Activated T-helper 9 cell treated with anti-CD3 and anti-CD28 coated beads, Interleukin-2, amount 50 U/mL, for 16 hours (primary cell): ENCODE results near the gene FIZ1.
"Not testable (repeated sequence)": the region's sequence is repeated elsewhere in the genome, so short reads cannot be mapped to it uniquely, and the experiment has no call there.

Experiments
- DNase-seq: peaks from one replicate; pipeline ENCODE4 v3.0.0-alpha.2; 2020; ENCODE audit warnings: low read depth

Gene FIZ1

GRCh38 chr19:55576746-55577145, 22.6 kb downstream of the FIZ1 start:
- DNase-seq, result no peak

GRCh38 chr19:55573929-55574328, 25.4 kb downstream of the FIZ1 start:
- not testable (repeated sequence) for DNase-seq

GRCh38 chr19:55569477-55569876, 29.8 kb downstream of the FIZ1 start:
- DNase-seq, result not testable (repeated sequence)

GRCh38 chr19:55567708-55568328, 31.5 kb downstream of the FIZ1 start:
- no peak for DNase-seq

- no peak for DNase-seq
Observed at GRCh38 chr19:55566823-55567222, 32.5 kb downstream of the FIZ1 start.

- DNase-seq, result no peak
Observed at GRCh38 chr19:55563261-55563690, 36.0 kb downstream of the FIZ1 start.

GRCh38 chr19:55559684-55560083, 39.6 kb downstream of the FIZ1 start:
- no peak for DNase-seq

GRCh38 chr19:55554741-55555152, 44.6 kb downstream of the FIZ1 start:
- no peak for DNase-seq

- DNase-seq, result no peak
Observed at GRCh38 chr19:55554302-55554701, 45.0 kb downstream of the FIZ1 start.

GRCh38 chr19:55553217-55554182, 45.8 kb downstream of the FIZ1 start:
- no peak for DNase-seq

- DNase-seq, result no peak
Observed at GRCh38 chr19:55552620-55553019, 46.7 kb downstream of the FIZ1 start.

- no peak for DNase-seq
Observed at GRCh38 chr19:55552206-55552605, 47.1 kb downstream of the FIZ1 start.

GRCh38 chr19:55550321-55550650, 49.0 kb downstream of the FIZ1 start:
- DNase-seq, result no peak

- no peak for DNase-seq
Observed at GRCh38 chr19:55549500-55550320, 49.6 kb downstream of the FIZ1 start.

GRCh38 chr19:55546822-55547614, 52.3 kb downstream of the FIZ1 start:
- DNase-seq, result no peak

- no peak for DNase-seq
Observed at GRCh38 chr19:55546011-55546410, 53.3 kb downstream of the FIZ1 start.

GRCh38 chr19:55545443-55545842, 53.9 kb downstream of the FIZ1 start, which contains the start of gene SBK3:
Gene SBK3, minus strand, starts transcription at chr19:55545543. Its CDS starts 0 bp downstream, at chr19:55545543.
- DNase-seq, result no peak

- no peak for DNase-seq
Observed at GRCh38 chr19:55544776-55545439, 54.4 kb downstream of the FIZ1 start.

- DNase-seq, result no peak
Observed at GRCh38 chr19:55544014-55544413, 55.3 kb downstream of the FIZ1 start.

GRCh38 chr19:55543567-55543966, 55.8 kb downstream of the FIZ1 start:
- DNase-seq, result no peak

- no peak for DNase-seq
Observed at GRCh38 chr19:55542292-55542855, 56.9 kb downstream of the FIZ1 start.
